NT2/D1 (cell line): ENCODE measurements around the gene TMEM39A.

Source experiments
- SUZ12 ChIP-seq: IDR thresholded peaks from 2 replicates; pipeline ENCODE4 v1.6.1; 2011; ENCODE audit not compliant: insufficient read length, insufficient read depth; ENCODE audit errors: extremely low read depth
- YY1 ChIP-seq: IDR thresholded peaks from 2 replicates; pipeline ENCODE4 v1.6.1; 2011; ENCODE audit not compliant: insufficient read length, insufficient read depth
- ZNF274 ChIP-seq: IDR thresholded peaks from 2 replicates; pipeline ENCODE4 v1.6.1; 2011; ENCODE audit warnings: mild to moderate bottlenecking, low read depth, low read length

DNA sequence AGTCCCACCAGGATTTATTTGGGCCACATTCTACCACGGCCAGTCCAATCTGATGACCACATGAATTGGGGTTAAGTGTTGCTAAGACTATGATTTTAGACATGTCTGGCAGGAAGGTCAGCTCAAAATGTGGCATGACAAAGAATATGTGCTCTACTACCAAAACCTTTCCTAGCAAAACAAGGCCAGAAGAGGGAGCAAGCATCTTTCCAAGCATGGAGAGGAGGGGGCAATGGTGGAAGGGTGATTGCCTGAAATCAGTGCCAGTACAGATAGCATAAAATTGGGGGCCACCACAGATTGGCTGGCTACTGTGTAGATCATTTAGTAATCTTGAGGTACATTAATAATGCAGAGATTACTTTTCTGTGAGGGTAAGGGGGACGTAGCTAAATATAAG is 43.2 kb downstream of the TMEM39A start:
- TF ChIP-seq ZNF274: no peak
- no peak for TF ChIP-seq YY1
- TF ChIP-seq SUZ12: no peak
